Right renal pelvis (tissue), 4 donors: Measurements from ENCODE around the gene COX5B. TPM values are rescaled to one million over a fixed set of nuclear protein-coding genes. Genes with fewer than 3 reads are reported as not detected.

Source experiments
- DNase-seq, 4 donors: peaks; one replicate each; pipeline ENCODE4 v3.0.0-alpha.2; 2013; ENCODE audit warnings: low read depth in 4 of 4, low spot score in 3 of 4, missing footprints in 1 of 4
- polyA plus RNA-seq, 4 donors: library from polyadenylated mRNA; unstranded; fragments of 120-200 nt; gene quantifications; one replicate each; pipeline ENCODE4 v1.2.1, GENCODE V29; 2013; ENCODE audit not compliant: insufficient read length in 4 of 4

The COX5B gene
- polyA plus RNA-seq, 4 donors = 174 to 223 (median 199) TPM

GRCh38 chr2:97653874-97654273, 8.0 kb downstream of the COX5B start:
- DNase-seq = no peak

GRCh38 chr2:97654309-97654708, 8.4 kb downstream of the COX5B start:
- DNase-seq = no peak

GRCh38 chr2:97654791-97655190, 8.9 kb downstream of the COX5B start:
- no peak for DNase-seq

GRCh38 chr2:97656129-97656755, 10.4 kb downstream of the COX5B start:
- no peak for DNase-seq

GRCh38 chr2:97656905-97657587, 11.2 kb downstream of the COX5B start:
- DNase-seq = no peak

- DNase-seq = no peak
Observed at GRCh38 chr2:97657986-97658690, 12.3 kb downstream of the COX5B start.

- no peak for DNase-seq
Observed at GRCh38 chr2:97658691-97659157, 12.9 kb downstream of the COX5B start.

- no peak for DNase-seq
Observed at GRCh38 chr2:97659256-97660043, 13.6 kb downstream of the COX5B start.

GRCh38 chr2:97660044-97660774, 14.3 kb downstream of the COX5B start:
- no peak for DNase-seq

GRCh38 chr2:97660775-97661389, 15.0 kb downstream of the COX5B start:
- DNase-seq = no peak

- DNase-seq = no peak
Observed at GRCh38 chr2:97661927-97662326, 16.1 kb downstream of the COX5B start.

GRCh38 chr2:97662386-97662894, 16.6 kb downstream of the COX5B start:
- DNase-seq = no peak

GRCh38 chr2:97662895-97663625, 17.2 kb downstream of the COX5B start:
- DNase-seq = peak in 3 of 4 donors; percentile 22 to 55 (median 53)

- DNase-seq = peak in 2 of 4 donors; percentile 53 to 58
Observed at GRCh38 chr2:97663626-97663961, 17.7 kb downstream of the COX5B start.

- peak; percentile 94 to 97 (median 95) for DNase-seq
Observed at GRCh38 chr2:97663962-97664635, 18.2 kb downstream of the COX5B start, which contains the start of gene ACTR1B. Gene ACTR1B (minus strand): TSS chr2:97664044. CDS start chr2:97663890, 154 bp downstream.

- DNase-seq = no peak
Observed at GRCh38 chr2:97664636-97664970, 18.7 kb downstream of the COX5B start.

- DNase-seq = no peak
Observed at GRCh38 chr2:97669448-97669847, 23.6 kb downstream of the COX5B start, which contains the start of gene C2orf92. Gene C2orf92 (plus strand): TSS chr2:97669713. CDS start chr2:97669789, 76 bp downstream.

- DNase-seq = no peak
Observed at GRCh38 chr2:97670471-97670870, 24.6 kb downstream of the COX5B start.
